Hepatocyte (in vitro differentiated cells): ENCODE data around the gene CDC14B.

ENCODE experiments used
- CTCF ChIP-seq: fragments of 200-600 bp; sonication (generic); IDR thresholded peaks from 2 replicates; pipeline ENCODE4 v1.5.1; 2016; ENCODE audit warnings: antibody characterized with exemption, mild to moderate bottlenecking; ENCODE audit not compliant: poor library complexity
- EZH2 ChIP-seq: fragments of 200-600 bp; sonication (generic); IDR thresholded peaks from 2 replicates; pipeline ENCODE4 v1.6.1; 2016; ENCODE audit warnings: antibody characterized with exemption, mild to moderate bottlenecking, borderline replicate concordance
- EZH2phosphoT487 ChIP-seq: fragments of 200-600 bp; sonication (generic); IDR thresholded peaks from one replicate; pipeline ENCODE4 v1.6.1; 2018; ENCODE audit warnings: antibody characterized with exemption, mild to moderate bottlenecking, low read depth, moderate library complexity; ENCODE audit not compliant: unreplicated experiment, severe bottlenecking

GRCh38 chr9:96505316-96505991, 114.2 kb downstream of the CDC14B start:
- TF ChIP-seq CTCF = no peak
- TF ChIP-seq EZH2 = no peak
- TF ChIP-seq EZH2phosphoT487 = no peak
